HG03439 (cell line): ENCODE measurements around the gene MELTF.
"Not testable (repeated sequence)": the region's sequence is repeated elsewhere in the genome, so short reads cannot be mapped to it uniquely, and the experiment has no call there.

Source experiments
- ATAC-seq: cut with Tn5 transposase; IDR thresholded peaks from one replicate; pipeline ENCODE4 v1.9.1; 2021; ENCODE audit warnings: mild to moderate bottlenecking, moderate library complexity; ENCODE audit not compliant: unreplicated experiment

The MELTF gene

DNA sequence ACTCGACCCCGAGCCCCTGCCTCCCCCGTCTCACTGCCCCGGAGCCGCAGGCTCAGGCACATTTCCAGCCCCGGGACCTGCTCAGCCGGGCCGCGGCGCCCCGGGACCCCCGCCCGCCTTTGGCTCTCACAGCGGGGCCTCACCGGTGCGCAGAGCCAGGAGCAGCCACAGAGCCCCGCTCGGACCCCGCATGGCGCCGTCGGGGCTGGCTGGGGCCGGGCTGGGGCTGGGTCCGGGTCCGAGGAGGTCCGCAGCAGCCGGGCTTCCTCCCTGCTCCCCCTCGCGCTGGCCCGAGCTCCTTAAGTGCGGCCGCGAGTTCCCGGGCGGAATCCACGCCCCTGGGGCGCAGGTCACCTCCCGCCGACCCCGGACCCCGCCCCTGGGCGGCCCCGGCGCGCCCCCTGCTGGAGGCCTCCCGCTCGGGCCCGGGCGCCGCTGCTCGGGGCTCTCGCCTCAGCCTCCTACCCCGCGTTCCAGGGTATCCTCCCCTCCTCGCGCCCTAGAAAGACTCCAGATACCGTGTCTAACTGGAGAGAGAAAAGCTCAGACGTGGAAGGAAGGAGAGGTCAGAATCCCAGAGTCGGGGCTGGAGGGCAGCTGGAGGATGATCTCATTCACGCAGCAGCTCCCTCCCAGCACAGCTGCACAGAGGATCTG, at the start of gene MELTF:
Gene MELTF (minus strand): TSS at position 307 of the 657 bp plus-strand sequence. CDS start 115 bp downstream, at position 192.
- ATAC-seq = peak; percentile 85

DNA sequence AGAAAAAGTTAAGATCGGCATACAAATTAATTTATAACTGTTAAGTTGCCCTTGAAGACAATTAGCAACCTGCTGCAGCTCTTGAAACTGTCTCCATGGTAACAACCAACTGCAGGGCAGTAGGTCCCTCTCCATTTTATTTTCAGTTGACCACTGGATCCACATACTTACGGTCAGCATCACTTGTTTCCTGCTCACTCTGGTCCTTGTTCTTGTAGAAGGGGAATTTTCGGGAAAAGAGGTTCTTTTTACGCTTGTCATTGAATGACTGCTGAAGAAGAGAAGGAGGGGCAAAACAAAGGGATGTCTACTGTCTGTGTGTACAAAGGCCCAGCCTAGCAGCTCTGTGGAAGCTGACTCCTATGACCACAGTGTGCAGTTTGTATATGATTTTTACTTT, 46.8 kb upstream of the MELTF start:
- no peak for ATAC-seq

DNA sequence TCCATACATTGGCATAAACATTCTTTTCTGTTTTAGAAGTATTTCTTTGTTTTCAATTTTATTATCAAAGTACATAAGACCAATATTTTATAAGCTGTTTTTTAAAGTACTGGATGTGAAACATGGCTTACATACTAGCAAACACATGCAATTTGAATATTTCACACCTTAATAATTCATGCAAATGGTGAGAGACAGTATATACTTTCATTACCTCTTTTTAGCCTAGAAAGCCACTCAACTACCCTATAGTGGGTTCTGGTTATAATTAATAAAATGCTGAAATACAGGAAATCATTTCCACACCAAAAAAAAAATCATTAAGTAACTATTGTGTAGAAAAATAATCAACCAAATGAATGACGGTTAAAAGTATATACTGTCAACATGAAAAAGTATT, 38.5 kb upstream of the MELTF start:
- no peak for ATAC-seq

DNA sequence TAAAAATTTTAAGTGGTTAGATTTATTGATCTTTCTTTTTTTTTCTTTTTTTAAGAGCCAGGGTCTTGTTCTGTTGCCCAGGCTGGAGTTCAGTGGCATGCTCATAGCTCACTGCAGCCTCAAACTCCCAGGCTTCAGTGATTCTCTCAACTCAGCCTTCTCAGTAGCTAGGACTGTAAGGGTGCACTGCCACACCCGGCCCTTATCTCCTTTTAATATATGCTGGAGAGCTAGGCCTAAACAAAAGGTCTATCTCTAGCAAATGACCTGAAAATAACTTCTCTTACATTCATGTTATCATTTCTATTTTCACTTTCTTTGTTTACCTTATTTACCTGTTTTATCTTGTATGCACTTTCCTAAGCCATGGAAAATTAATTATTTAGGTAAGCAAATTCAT, 35.2 kb upstream of the MELTF start:
- ATAC-seq = no peak

DNA sequence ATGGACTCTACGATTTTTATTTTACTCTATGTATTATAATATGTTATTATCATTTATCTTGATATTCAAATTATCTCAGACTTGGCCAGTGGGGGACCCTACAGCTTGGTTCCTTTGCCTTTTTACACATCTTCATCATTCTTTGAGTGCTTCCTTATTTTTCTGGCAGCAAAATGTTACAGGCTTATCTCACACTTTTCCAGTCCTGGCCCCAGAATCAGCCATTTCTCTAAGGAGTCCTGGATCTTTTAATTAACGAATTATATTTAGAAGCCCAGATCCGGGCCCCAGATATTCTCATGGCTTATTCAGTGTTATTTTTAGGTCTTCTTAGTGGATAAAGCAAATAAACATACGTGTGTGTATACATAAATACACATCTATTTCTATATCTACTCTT, 32.8 kb upstream of the MELTF start:
- ATAC-seq = no peak

DNA sequence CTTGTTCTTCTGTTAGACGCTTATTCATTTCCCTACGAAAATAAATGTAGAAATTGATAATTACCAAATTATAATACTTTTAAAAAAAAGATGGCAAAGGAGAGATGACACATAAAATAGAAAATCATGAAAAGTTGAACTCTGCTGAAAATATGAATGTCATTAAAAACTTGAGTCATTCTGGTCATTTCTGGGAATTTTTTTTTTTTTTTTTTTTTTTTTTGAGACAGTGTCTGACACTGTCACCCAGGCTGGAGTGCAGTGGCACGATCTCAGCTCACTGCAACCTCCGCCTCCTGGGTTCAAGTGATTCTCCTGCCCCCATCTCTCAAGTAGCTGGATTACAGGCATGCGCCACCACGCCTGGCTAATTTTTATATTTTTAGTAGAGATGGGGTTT, 22.0 kb upstream of the MELTF start:
- ATAC-seq = peak; percentile 4

DNA sequence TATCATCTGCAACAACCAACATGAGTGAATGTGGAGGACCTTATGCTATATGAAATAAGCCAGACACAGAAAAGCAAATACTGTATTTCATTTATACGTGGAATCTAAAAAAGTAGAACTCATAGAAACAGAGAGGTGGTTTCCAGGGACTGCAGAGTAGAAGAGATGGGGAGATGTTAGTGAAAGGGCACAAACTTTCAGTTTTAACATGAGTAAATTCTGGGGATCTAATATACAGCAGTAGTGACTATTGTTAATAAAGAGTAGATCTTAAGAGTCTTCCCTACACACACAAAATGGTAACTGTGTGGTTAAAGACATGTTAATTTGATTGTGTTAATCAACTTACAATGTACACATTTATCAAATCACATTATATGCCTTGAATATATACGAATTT, 20.9 kb upstream of the MELTF start:
- no peak for ATAC-seq

DNA sequence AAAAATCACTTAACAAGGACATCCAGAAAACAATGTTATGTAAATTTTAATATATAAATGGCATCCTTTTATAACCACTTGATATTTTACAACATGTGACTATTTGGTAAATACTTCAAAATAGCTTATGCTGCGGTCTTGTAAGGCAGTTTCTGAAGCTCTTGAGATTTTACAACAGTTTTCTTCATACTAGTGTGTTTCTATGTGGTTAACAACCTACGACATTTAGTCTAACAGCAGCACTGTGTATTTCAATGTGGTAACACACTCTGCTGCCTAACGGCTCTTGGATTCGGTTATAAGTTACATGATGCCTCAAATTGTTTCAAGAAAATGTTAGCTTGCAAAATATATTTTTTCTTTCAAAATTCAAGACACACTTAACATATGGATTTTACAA, 12.9 kb upstream of the MELTF start:
- no peak for ATAC-seq

DNA sequence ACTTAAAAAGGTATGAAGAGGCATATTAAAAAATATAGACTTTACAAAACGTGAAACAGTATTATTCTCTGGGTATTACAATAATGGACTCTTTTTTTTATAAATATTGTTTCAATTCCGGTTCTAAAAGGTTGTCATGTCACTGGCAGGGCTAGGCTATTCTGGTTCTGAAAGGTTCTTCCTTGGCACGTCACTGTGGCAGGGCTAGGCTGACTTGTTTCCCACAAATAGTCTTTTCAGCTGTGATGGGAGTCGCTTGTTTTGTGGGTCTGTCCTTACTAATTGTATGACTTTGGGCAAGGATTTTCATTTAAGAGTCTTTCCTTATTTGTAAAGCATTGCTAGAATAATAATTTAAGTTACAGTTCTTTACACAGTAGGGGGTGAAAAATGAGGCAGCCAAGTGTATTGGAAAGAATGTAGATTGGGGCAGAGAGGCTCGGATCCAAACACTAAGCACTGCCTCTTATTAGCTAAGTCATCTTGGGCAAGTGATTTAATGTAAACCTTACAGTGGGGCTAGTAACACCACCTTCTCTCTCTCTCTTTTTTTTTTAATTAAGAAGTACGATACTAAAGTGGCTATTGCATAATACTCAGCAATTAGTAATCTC, 12.4 kb upstream of the MELTF start:
- ATAC-seq = no peak

DNA sequence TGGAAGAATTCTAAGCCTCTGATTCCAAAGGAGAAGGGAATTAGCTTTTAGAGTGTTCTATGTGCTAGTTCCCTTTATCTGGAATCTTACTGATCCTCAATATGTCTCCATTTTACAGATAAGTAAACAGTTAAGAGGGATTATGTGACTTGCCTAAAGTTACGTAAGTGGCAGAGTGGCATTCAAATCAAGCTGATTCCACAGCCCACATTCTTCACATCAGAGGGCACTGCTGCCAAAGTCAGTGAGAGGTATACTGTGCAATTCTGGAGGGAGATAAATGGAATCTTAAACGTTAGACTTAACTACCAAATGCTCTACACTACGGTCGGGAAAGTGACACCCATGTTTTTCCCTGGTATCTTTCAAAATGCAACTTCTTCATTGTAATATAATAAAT, 11.0 kb upstream of the MELTF start:
- ATAC-seq = no peak

DNA sequence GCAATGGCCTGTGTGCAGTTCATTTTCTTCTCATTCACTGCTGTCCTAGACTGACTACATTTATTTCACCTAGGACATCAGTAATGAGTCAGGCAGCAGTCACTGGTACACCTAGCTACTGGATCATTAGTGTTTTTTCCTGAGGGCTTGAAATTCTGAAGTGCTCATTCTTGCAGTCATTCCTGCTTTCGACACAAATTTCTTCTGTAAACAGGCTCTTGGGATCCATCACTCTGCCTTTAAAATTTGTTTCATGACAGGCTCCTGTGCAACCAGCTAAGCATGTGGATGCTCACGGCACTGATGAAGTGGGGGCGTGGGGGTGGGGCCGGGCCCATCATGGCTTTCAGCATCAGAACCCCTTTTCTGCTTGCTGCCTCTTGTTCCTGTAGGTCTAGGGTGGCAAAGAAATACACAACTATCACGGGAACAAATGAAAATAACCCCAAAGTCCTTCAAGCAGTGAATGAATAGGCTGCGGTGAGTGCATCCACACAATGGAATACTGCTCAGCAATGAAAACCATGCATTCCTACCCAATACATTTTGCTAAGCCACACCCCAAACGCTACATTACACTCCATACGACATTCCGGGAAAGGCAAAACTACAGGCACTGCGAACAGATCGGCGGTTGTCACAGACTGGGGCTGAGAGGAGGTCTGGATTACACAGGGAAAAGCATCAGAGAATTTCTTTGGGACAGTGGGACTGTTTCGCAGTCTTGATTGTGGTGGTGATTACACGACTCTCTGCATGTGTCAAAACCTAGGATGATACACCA, 9.3 kb upstream of the MELTF start:
- ATAC-seq = no peak

DNA sequence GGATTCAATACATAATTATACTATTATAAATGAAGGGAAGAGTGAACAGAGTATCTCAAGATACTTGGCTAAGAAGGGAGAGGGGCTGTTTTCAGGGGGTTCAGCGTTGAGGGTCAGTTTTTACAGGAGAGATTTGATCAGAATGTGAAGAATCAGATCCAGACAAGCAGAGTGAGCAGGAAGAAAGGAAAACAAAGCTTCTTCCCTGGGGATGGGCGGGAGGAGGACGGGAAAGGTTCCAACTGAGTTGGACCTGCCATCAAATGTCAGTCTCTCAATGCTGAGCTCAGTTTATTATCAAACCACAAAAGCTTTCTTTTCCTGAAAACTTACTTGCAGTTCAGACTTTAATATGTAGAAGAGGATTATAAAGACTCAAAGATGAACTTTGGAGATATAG, 6.0 kb upstream of the MELTF start:
- no peak for ATAC-seq

DNA sequence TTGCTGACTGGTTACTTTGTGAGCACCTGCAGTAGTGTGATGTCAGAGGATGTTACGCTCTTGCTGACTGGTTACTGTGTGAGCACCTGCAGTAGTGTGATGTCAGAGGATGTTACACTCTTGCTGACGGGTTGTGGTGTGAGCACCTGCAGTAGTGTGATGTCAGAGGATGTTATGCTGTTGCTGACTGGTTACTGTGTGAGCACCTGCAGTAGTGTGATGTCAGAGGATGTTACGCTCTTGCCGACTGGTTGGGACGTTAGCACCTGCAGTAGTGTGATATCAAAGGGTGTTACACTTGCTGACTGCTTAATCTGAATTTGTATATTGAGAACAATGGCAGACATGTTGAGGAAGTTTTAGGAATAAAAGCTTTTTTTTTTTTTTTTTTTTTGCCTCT, 5.2 kb upstream of the MELTF start:
- ATAC-seq = not testable (repeated sequence)

DNA sequence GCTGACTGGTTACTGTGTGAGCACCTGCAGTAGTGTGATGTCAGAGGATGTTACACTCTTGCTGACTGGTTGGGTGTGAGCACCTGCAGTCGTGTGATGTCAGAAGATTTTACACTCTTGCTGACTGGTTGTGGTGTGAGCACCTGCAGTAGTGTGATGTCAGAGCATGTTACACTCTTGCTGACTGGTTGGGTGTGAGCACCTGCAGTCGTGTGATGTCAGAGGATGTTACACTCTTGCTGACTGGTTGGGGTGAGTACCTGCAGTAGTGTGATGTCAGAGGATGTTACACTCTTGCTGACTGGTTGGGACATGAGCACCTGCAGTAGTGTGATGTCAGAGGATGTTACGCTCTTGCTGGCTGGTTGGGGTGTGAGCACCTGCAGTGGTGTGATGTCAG, 4.1 kb upstream of the MELTF start:
- ATAC-seq = not testable (repeated sequence)

DNA sequence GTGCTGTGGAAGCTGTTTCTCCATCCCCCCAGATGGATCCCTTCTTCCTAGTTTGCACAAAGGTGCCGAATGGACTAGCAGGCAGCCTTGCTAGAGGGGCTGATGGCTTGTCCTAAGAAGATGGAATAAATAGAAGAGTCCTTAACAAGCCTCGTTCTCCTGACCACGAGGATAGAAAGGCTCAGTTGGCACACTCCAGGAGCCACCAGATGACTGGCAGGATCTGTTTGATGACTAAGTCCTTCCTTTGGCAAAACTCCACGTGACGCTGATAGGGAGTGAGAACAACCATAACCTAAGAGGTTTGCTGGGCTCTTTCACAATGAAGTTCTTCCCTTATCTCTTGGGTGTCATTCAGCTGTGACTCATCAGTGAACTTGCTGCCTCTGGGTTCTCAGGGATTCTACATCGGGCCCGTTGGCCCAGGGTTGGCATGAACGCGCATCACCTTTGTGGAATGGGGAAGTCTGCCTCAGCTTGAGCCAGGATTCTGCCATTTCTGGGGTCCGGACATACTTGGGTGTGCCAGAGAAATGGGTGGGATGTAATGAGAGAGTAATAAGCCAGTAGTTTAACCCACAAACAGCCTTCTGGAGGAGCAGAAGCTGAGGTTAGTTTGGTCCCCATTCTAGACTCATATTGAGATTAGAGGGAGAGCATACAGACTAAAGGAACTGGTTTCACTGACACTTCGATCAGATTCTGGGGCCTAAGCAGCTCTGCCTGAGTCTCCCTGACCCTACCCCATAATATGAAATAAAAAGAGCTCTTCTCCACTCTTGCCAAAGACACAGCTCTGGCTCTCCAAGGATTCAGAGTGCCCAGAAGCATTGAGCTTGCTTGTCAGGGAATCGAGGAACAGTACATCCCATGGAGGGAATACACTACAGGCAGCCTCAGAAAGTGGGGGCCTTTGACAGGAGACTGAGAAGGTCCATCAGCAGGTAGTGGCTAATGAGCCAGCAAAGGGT, 2.0 kb upstream of the MELTF start:
- no peak for ATAC-seq

DNA sequence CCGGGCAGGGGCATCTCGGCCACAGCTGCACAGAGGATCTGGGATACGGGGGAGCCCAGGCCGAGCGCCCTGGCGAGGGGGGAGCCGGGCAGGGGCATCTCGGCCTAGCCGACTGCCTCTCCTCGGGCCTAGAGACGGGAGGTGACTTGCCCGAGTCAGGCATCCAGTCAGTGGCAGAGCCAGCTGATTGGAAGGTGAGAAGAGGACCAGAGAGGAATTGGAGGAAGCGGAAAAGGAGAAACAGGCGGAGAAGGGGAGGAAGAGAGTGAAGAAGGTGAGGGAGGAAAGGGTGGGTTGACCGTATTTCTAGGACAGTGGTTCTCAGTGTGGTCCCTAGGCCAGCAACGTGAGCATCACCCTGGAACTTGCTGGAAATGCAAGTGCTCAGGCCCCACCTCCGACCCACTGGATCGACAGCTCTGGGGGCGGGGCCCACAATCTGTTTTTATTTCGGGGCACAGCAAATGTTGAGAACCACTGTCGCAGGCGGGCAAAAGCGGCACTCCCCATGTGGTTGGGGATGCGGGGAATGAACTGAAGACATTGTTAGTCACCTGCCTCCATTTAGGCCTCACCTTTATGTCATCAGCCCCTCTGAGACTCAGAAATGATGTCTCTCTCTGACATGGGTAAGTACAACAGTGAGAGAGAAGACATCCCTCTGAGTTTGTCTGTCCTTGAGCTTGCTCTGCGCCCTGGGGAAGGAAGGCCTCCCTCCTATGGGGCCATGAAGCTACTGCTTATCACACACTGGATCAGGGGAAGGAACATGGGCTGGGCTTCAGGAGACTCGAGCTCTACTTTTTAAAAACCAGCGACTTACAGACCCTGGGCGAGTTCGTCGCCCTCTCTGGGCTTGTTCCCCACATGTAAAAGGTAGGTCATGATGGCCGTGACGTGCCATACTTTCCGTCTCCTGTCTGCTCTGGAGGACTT, 1.0 kb upstream of the MELTF start:
- ATAC-seq = no peak

DNA sequence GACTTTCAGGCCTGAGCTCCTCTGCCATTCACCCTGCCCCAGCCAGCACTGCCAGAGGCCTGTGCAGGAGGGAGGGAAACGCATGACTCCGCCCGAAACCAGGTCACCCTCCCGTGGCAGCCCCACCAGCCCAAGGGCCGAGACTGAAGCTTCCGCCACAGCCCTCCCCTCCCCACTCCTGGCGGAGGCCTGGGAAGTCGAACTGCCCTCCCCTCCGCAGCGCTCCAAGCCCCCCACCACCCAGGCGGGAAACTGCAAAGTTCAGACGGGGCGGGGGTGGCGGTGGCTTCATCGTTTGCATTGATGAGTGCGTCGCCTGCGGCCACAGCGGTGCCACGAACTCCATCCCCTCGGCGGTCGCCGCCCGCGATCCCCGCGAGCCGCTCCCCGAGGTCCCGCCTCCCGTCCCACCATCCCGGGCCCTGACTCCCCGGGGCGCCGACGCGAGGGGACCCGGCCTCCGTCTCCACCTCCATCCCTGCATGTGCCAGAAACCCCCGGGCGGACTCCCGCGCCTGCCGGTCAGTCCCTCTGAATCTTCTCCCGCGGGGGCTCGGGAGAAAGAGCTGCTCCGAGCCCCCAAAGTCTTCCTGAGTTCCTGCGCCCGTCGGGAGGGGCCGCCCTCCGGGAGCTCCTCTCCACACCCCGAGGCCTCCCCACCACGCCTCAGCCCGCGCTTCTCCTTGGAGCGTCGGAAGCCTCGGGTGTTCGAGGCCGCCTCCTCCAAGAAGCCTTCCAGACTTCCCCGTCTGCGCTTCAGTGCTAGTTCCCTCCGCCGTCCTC, 698 bp downstream of the MELTF start:
- peak; percentile 18 for ATAC-seq

DNA sequence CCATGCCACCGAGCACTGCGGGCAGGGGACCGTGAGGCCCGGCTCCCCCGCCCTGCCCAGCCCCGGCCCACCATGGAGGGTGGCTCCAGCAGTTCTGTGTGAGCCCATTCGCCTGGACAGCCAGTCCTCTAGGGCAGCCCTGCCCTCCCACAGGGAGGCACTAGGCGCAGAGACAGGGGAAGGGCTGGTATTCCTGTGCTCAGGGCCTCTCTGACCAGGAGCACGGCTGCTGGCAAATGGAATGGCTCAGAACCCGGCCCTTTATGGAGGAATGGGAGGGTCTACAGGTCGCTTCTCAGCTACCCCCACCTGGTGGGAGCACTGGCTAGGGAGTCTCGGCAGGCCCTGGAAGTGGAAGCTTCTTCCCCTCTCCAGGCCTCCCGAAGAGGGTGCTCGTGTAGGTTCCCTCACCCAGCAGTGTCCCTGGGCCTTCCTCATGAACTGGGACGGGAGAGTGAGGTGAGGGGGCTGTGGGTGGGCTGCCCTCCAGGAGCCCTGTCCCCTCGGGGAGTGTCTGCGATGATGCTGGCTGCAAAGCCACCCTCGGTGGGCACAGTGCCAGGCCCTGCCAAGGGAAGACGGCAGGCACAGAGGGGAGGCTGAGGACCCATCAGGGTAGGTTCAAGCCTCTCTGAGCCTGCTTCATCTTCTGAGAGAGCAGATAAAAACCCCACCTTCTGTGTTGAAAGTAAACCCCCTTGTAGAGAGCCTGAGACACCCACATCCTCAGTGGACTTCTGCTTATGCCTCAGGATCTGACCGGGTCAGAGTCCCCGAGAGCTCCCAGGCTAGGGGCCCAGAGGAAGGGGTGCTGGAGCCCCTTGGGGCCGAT, 1.5 kb downstream of the MELTF start:
- ATAC-seq = no peak
